Fibroblast of lung (primary cell): ENCODE measurements around the gene H6PD. TPM values are rescaled to one million over a fixed set of nuclear protein-coding genes. Genes with fewer than 3 reads are reported as not detected.

Experiments
- DNase-seq, 2 donors: peaks; one replicate each; pipeline versions ENCODE4 v3.0.0 to v3.0.0-alpha.2; 2010; ENCODE audit warnings: low read depth in 2 of 2
- H2AFZ ChIP-seq: 2 replicates; pipeline ENCODE4 v1.5.1; 2012; ENCODE audit warnings: low read length, control low read depth, inconsistent platforms
- H3K27ac ChIP-seq: 2 replicates; pipeline ENCODE4 v1.5.1; 2011; ENCODE audit warnings: low read length, control low read depth; ENCODE audit not compliant: insufficient read depth
- H3K27me3 ChIP-seq: 2 replicates; pipeline ENCODE4 v1.5.1; 2011; ENCODE audit warnings: mild to moderate bottlenecking, low read length; ENCODE audit not compliant: control insufficient read depth, insufficient read depth
- H3K36me3 ChIP-seq: 2 replicates; pipeline ENCODE4 v1.5.1; 2011; ENCODE audit warnings: low read length; ENCODE audit not compliant: control insufficient read depth, insufficient read depth
- H3K4me1 ChIP-seq: 2 replicates; pipeline ENCODE4 v1.5.1; 2011; ENCODE audit warnings: low read length; ENCODE audit not compliant: control insufficient read depth, insufficient read depth; ENCODE audit errors: extremely low read depth
- H3K4me2 ChIP-seq: 2 replicates; pipeline ENCODE4 v1.5.1; 2011; ENCODE audit warnings: low read length, control low read depth; ENCODE audit not compliant: insufficient read depth; ENCODE audit errors: extremely low read depth
- H3K4me3 ChIP-seq, 4 experiments: fragments of 200-600 bp in 1 of 4; sonication (generic) in 1 of 4; replicated peaks in 1 of 4; 2 replicates each; pipeline ENCODE4 v1.5.1; 2011 to 2016; ENCODE audit warnings: low read length in 4 of 4, low read depth in 3 of 4, mild to moderate bottlenecking in 3 of 4, control low read depth in 2 of 4, inconsistent platforms in 1 of 4, mixed read lengths in 1 of 4; ENCODE audit not compliant: insufficient read depth in 1 of 4; ENCODE audit errors: control extremely low read depth in 1 of 4
- H3K79me2 ChIP-seq: 2 replicates; pipeline ENCODE4 v1.5.1; 2012; ENCODE audit warnings: mild to moderate bottlenecking, low read length, inconsistent platforms; ENCODE audit not compliant: control insufficient read depth, insufficient read depth
- H3K9ac ChIP-seq: 2 replicates; pipeline ENCODE4 v1.5.1; 2011; ENCODE audit warnings: mild to moderate bottlenecking, low read length, control low read depth; ENCODE audit not compliant: insufficient read depth
- H3K9me3 ChIP-seq: 2 replicates; pipeline ENCODE4 v1.5.1; 2012; ENCODE audit warnings: low read depth, low read length; ENCODE audit not compliant: control insufficient read depth, insufficient read depth
- H4K20me1 ChIP-seq: 2 replicates; pipeline ENCODE4 v1.5.1; 2011; ENCODE audit warnings: low read length; ENCODE audit not compliant: control insufficient read depth, insufficient read depth; ENCODE audit errors: extremely low read depth
- CTCF ChIP-seq, 2 donors: IDR thresholded peaks in 1 of 2; conservative IDR thresholded peaks in 1 of 2; 1 replicate in 1 of 2; 2 replicates in 1 of 2; pipeline ENCODE4 v1.5.1; 2011 to 2012; ENCODE audit warnings: low read length in 2 of 2, control low read depth in 1 of 2, inconsistent platforms in 1 of 2, low read depth in 1 of 2, mild to moderate bottlenecking in 1 of 2
- EZH2 ChIP-seq: IDR thresholded peaks from 2 replicates; pipeline ENCODE4 v1.5.1; 2012; ENCODE audit warnings: low read length, control low read depth, mild to moderate bottlenecking; ENCODE audit errors: missing control alignments
- polyA plus RNA-seq, 2 donors: library from polyadenylated mRNA; depleted of rRNA in 1 of 2; stranded (reverse) in 1 of 2; unstranded in 1 of 2; fragments of >200 nt; gene quantifications; 2 replicates each; pipeline ENCODE4 v1.2.1, GENCODE V29; 2011 to 2012; ENCODE audit warnings: missing spikeins in 1 of 2
- total RNA-seq: library from RNA; depleted of rRNA; stranded (reverse); fragments of >200 nt; gene quantifications from 2 replicates; pipeline ENCODE4 v1.2.1, GENCODE V29; 2014

The H6PD gene
- total and polyA plus RNA-seq, 2 donors (not counting 1 experiment from before 2014, with no cell fraction given): 15.2 to 23.5 TPM

- H3K27me3 ChIP-seq: no peaks in the 10 kb centered on the region
- peaks cover 33% of the 10 kb centered on the region for H3K4me1 ChIP-seq
- DNase-seq: no peak
- no peak overlapping the region for H3K4me3 ChIP-seq
- no peak overlapping the region for H3K9ac ChIP-seq
- no peak overlapping the region for H3K4me2 ChIP-seq
- no peaks in the 10 kb centered on the region for H3K9me3 ChIP-seq
- no peak overlapping the region for H2AFZ ChIP-seq
- H3K27ac ChIP-seq: no peak overlapping the region
- TF ChIP-seq CTCF (conservative IDR thresholded peaks at IDR 0.05 in 1 of 2, IDR thresholded peaks at IDR 0.05 in 1 of 2; ENCODE audit: low read depth in 1 of 2, low read length in 2 of 2) (no peak), EZH2 (no peak)
- H3K36me3 ChIP-seq: no peaks in the 10 kb centered on the region
- no peaks in the 10 kb centered on the region for H3K79me2 ChIP-seq
- no peaks in the 10 kb centered on the region for H4K20me1 ChIP-seq
Observed at GRCh38 chr1:9282696-9282955, 48.1 kb downstream of the H6PD start.

- Histone ChIP-seq H2AFZ (no peak overlapping the region), H3K27me3 (no peaks in the 10 kb centered on the region), H3K4me3 (no peak overlapping the region), H3K9me3 (no peaks in the 10 kb centered on the region), H3K4me2 (no peak overlapping the region), H3K4me1 (peaks cover 28% of the 10 kb centered on the region), H3K36me3 (no peaks in the 10 kb centered on the region), H3K27ac (no peak overlapping the region), H3K79me2 (no peaks in the 10 kb centered on the region), H3K9ac (no peak overlapping the region), H4K20me1 (no peaks in the 10 kb centered on the region)
- DNase-seq: no peak
- TF ChIP-seq EZH2 (no peak), CTCF (conservative IDR thresholded peaks at IDR 0.05 in 1 of 2, IDR thresholded peaks at IDR 0.05 in 1 of 2; ENCODE audit: low read depth in 1 of 2, low read length in 2 of 2) (no peak)
Observed at GRCh38 chr1:9284061-9284460, 49.5 kb downstream of the H6PD start.

GRCh38 chr1:9286556-9286955, 52.0 kb downstream of the H6PD start:
- peaks cover 15% of the 10 kb centered on the region for H3K4me1 ChIP-seq
- H3K9me3 ChIP-seq: no peaks in the 10 kb centered on the region
- no peaks in the 10 kb centered on the region for H4K20me1 ChIP-seq
- H3K4me3 ChIP-seq: no peak overlapping the region
- H3K36me3 ChIP-seq: no peaks in the 10 kb centered on the region
- no peaks in the 10 kb centered on the region for H3K27me3 ChIP-seq
- H3K27ac ChIP-seq: no peak overlapping the region
- H2AFZ ChIP-seq: no peak overlapping the region
- no peaks in the 10 kb centered on the region for H3K79me2 ChIP-seq
- H3K9ac ChIP-seq: no peak overlapping the region
- H3K4me2 ChIP-seq: no peak overlapping the region
- no peak for TF ChIP-seq CTCF (conservative IDR thresholded peaks at IDR 0.05 in 1 of 2, IDR thresholded peaks at IDR 0.05 in 1 of 2; ENCODE audit: low read depth in 1 of 2, low read length in 2 of 2)
- no peak for TF ChIP-seq EZH2
- no peak for DNase-seq
